K562 (cell line): ENCODE results near the gene RFWD3. TPM values are rescaled to one million over a fixed set of nuclear protein-coding genes. Genes with fewer than 3 reads are reported as not detected.

ENCODE experiments used
- ESRRA ChIP-seq: fragments of 450-650 bp; IDR thresholded peaks from 2 replicates; pipeline ENCODE4 v1.6.1; 2014; ENCODE audit warnings: low read depth, mild to moderate bottlenecking, moderate library complexity, borderline replicate concordance
- FUS ChIP-seq: fragments of 200-400 bp; formaldehyde crosslinking; optimal IDR thresholded peaks from 2 replicates; pipeline ENCODE3; 2017; ENCODE audit warnings: low read depth, low read length
- HINFP ChIP-seq: fragments of 450-650 bp; conservative IDR thresholded peaks from 2 replicates; pipeline ENCODE4 v1.6.1; 2016; ENCODE audit warnings: missing genetic modification characterization, low read depth, mild to moderate bottlenecking, control low read depth, missing compliant biosample characterization
- IFI16 ChIP-seq: fragments of 250-450 bp; sonication (Bioruptor Pico); IDR thresholded peaks from 2 replicates; pipeline ENCODE4 v2.1.2; 2022; ENCODE audit warnings: mild to moderate bottlenecking, inconsistent platforms
- LARP7 ChIP-seq: fragments of 450-650 bp; IDR thresholded peaks from 2 replicates; pipeline ENCODE4 v1.6.1; 2016
- MEIS2 ChIP-seq: fragments of 450-650 bp; IDR thresholded peaks from 2 replicates; pipeline ENCODE4 v1.6.1; 2014; ENCODE audit warnings: mild to moderate bottlenecking; ENCODE audit not compliant: partially characterized antibody
- RBM17 ChIP-seq: fragments of 200-400 bp; formaldehyde crosslinking; IDR thresholded peaks from 2 replicates; pipeline ENCODE4 v1.6.1; 2017; ENCODE audit warnings: low read depth, mild to moderate bottlenecking, low read length, borderline replicate concordance
- RNF219 ChIP-seq: fragments of 250-450 bp; sonication (Bioruptor Pico); IDR thresholded peaks from 2 replicates; pipeline ENCODE4 v1.5.0; 2022; ENCODE audit warnings: mild to moderate bottlenecking
- RREB1 ChIP-seq: fragments of 250-450 bp; sonication (Bioruptor Pico); IDR thresholded peaks from 2 replicates; pipeline ENCODE4 v1.4.0; 2020
- SIN3B ChIP-seq: fragments of 450-650 bp; IDR thresholded peaks from 2 replicates; pipeline ENCODE4 v1.6.1; 2017; ENCODE audit warnings: low read depth, mild to moderate bottlenecking, moderate library complexity
- SMARCB1 ChIP-seq: IDR thresholded peaks from 2 replicates; pipeline ENCODE4 v1.6.1; 2011; ENCODE audit warnings: improper control_type of control experiment, low read depth; ENCODE audit not compliant: insufficient read length
- TAF9B ChIP-seq: fragments of 450-650 bp; IDR thresholded peaks from 2 replicates; pipeline ENCODE4 v1.6.1; 2018; ENCODE audit warnings: mild to moderate bottlenecking; ENCODE audit not compliant: partially characterized antibody
- ZC3H4 ChIP-seq: sonication (generic); formaldehyde crosslinking; IDR thresholded peaks from 2 replicates; pipeline ENCODE4 v1.9.0; 2021; ENCODE audit warnings: missing genetic modification reagents, borderline replicate concordance
- ZEB2 ChIP-seq: fragments of 450-650 bp; IDR thresholded peaks from 2 replicates; pipeline ENCODE4 v1.6.1; 2016
- ZNF316 ChIP-seq: fragments of 450-650 bp; IDR thresholded peaks from 2 replicates; pipeline ENCODE4 v1.6.1; 2016
- ZNF408 ChIP-seq: fragments of 250-450 bp; sonication (Bioruptor Pico); IDR thresholded peaks from 2 replicates; pipeline ENCODE4 v1.4.0; 2020; ENCODE audit warnings: low read depth, mild to moderate bottlenecking, moderate library complexity
- ZNF707 ChIP-seq: fragments of 250-450 bp; sonication (Bioruptor Pico); conservative IDR thresholded peaks from 2 replicates; pipeline ENCODE4 v1.8.0; 2022; ENCODE audit warnings: inconsistent platforms, mild to moderate bottlenecking, moderate library complexity
- ZNF77 ChIP-seq: fragments of 250-450 bp; sonication (Bioruptor Pico); IDR thresholded peaks from 2 replicates; pipeline ENCODE4 v1.5.0; 2020
- polyA plus RNA-seq, 8 experiments: library from polyadenylated mRNA; depleted of rRNA in 4 of 8; stranded (reverse) in 5 of 8; unstranded in 3 of 8; fragments of >200 nt; fragmentation: Nextera tagmentation in 2 of 8; fragmentation: Illumina TruSeq in 1 of 8; extraction: Ambion mirVana in 2 of 8; extraction: Trizol in 1 of 8; gene quantifications; 2 replicates each; pipeline versions ENCODE4 v1.2.1 to v1.2.3, GENCODE V29; 2011 to 2014; ENCODE audit warnings: inconsistent platforms in 1 of 8, missing spikeins in 1 of 8
- total RNA-seq, 7 experiments: library from RNA; depleted of rRNA in 6 of 7; stranded (reverse); fragments of >200 nt in 6 of 7; fragmentation: Illumina TruSeq in 2 of 7; extraction: Trizol in 2 of 7; gene quantifications; 2 replicates each; pipeline versions ENCODE4 v1.2.1 to v1.2.3, GENCODE V29; 2011 to 2021; ENCODE audit warnings: low replicate concordance in 1 of 7

Gene RFWD3
- total and polyA plus RNA-seq, 9 of the 15 experiments (the other 6 are each of a cell fraction or from before 2014, with no cell fraction given) = 20.8 to 121 (median 79.0) TPM

- TF ChIP-seq ESRRA = no peak
- no peak for TF ChIP-seq ZNF408 (CRISPR knock-in tag)
- no peak for TF ChIP-seq ZNF77
- TF ChIP-seq MEIS2 = no peak
- peak; percentile 70; the same call in 1 of the 2 replicates for TF ChIP-seq ZEB2
- TF ChIP-seq RNF219 (CRISPR knock-in tag) = no peak
- TF ChIP-seq RREB1 (CRISPR knock-in tag) = no peak
- TF ChIP-seq ZNF316 = 0 out of 2 replicates have a peak, but pooled peaks have one; percentile 2
- no peak for TF ChIP-seq IFI16 (CRISPR knock-in tag)
- 0 out of 2 replicates have a peak, but pooled peaks have one; percentile 25 for TF ChIP-seq HINFP (tag)
- TF ChIP-seq LARP7 = no peak
- TF ChIP-seq SMARCB1 = no peak
- TF ChIP-seq ZNF707 (CRISPR knock-in tag) = no peak
- no peak for TF ChIP-seq SIN3B
- TF ChIP-seq TAF9B = no peak
- TF ChIP-seq ZC3H4 = no peak
- TF ChIP-seq FUS = no peak
- TF ChIP-seq RBM17 = no peak
Observed at GRCh38 chr16:74607310-74607961, 59.2 kb downstream of the RFWD3 start (continued).
